Activated CD4-positive, alpha-beta T cell treated with anti-CD3 and anti-CD28 coated beads, Interleukin-2, amount 10 ng/mL, durations not matched to agents 24 days and 14 days (primary cell): ENCODE data around the gene EWSR1. TPM values are rescaled to one million over a fixed set of nuclear protein-coding genes. Genes with fewer than 3 reads are reported as not detected.

Source experiments
- DNase-seq: peaks from one replicate; pipeline ENCODE4 v3.0.0; 2022
- H3K27ac Mint-ChIP-seq: one replicate; pipeline ENCODE4 v1.8.0; 2022; ENCODE audit warnings: mild to moderate bottlenecking, mixed read lengths
- H3K27me3 Mint-ChIP-seq: one replicate; pipeline ENCODE4 v1.8.0; 2022; ENCODE audit warnings: mixed read lengths
- H3K36me3 Mint-ChIP-seq: one replicate; pipeline ENCODE4 v1.8.0; 2022; ENCODE audit warnings: low read depth, mild to moderate bottlenecking, mixed read lengths
- H3K4me1 Mint-ChIP-seq: one replicate; pipeline ENCODE4 v1.8.0; 2021; ENCODE audit warnings: mixed read lengths
- H3K4me3 Mint-ChIP-seq: one replicate; pipeline ENCODE4 v1.8.0; 2022; ENCODE audit warnings: mild to moderate bottlenecking, moderate library complexity, mixed read lengths
- H3K9me3 Mint-ChIP-seq: one replicate; pipeline ENCODE4 v1.8.0; 2021; ENCODE audit warnings: mixed read lengths
- intact Hi-C: fragments of 100-400 bp; cut with micrococcal nuclease; formaldehyde crosslinking; loops from one replicate; pipeline ENCODE4 v1.15.1; 2023
- total RNA-seq: library from RNA; stranded (reverse); gene quantifications from 2 replicates; pipeline ENCODE4 v1.2.3, GENCODE V29; 2022

Gene EWSR1
- total RNA-seq, 1 donor from 2014 or later, result 445 TPM

- no peaks in the 10 kb centered on the region for H3K9me3 Mint-ChIP-seq
- H3K36me3 Mint-ChIP-seq, result no peaks in the 10 kb centered on the region
- peak overlapping the region; percentile 72 for H3K27ac Mint-ChIP-seq
- no peak for DNase-seq
- intact Hi-C loops, result loop anchor here (5.0 kb wide), 1 partner anchor 1982 kb away; the partner anchor contains the start of gene PIK3IP1
- H3K4me1 Mint-ChIP-seq, result peaks cover 14% of the 10 kb centered on the region
- peaks cover 31% of the 10 kb centered on the region for H3K27me3 Mint-ChIP-seq
- H3K4me3 Mint-ChIP-seq, result no peak overlapping the region
Observed at GRCh38 chr22:29310065-29310862, 42.2 kb downstream of the EWSR1 start.

- Mint-ChIP-seq H3K9me3 (no peaks in the 10 kb centered on the region), H3K4me1 (peaks cover 14% of the 10 kb centered on the region), H3K4me3 (no peak overlapping the region), H3K27ac (peak overlapping the region; percentile 72), H3K27me3 (peaks cover 30% of the 10 kb centered on the region), H3K36me3 (no peaks in the 10 kb centered on the region)
- peak; percentile 89 for DNase-seq
- intact Hi-C loops, result loop anchor here (5.0 kb wide), 1 partner anchor 1981 kb away; the partner anchor contains the start of gene PIK3IP1
Observed at GRCh38 chr22:29310863-29311339, 42.8 kb downstream of the EWSR1 start.

DNA sequence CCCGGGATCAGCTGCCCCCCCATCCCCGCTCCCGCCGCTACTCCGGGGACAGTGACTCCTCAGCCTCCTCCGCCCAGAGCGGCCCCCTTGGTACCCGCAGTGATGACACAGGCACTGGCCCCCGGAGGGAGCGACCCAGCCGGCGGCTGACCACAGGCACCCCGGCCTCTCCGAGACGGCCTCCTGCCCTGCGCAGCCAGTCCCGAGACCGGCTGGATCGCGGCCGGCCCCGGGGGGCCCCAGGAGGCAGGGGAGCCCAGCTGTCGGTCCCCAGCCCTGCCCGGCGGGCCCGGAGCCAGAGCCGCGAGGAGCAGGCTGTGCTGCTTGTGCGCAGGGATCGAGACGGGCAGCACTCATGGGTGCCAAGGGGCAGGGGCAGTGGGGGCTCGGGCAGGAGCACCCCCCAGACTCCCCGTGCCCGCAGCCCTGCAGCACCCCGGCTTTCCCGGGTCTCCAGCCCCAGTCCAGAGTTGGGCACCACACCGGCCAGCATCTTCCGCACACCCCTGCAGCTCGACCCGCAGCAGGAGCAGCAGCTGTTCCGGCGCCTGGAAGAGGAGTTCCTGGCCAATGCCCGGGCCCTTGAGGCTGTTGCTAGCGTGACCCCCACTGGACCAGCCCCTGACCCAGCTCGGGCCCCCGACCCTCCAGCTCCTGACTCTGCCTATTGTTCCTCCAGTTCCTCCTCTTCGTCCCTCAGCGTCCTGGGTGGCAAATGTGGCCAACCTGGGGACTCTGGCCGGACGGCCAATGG lies 43.6 kb downstream of the EWSR1 start:
- Mint-ChIP-seq H3K9me3 (no peaks in the 10 kb centered on the region), H3K27ac (peak overlapping the region; percentile 72), H3K4me3 (no peak overlapping the region), H3K4me1 (peaks cover 14% of the 10 kb centered on the region), H3K27me3 (peaks cover 34% of the 10 kb centered on the region), H3K36me3 (no peaks in the 10 kb centered on the region)
- intact Hi-C loops, result loop anchor here (5.0 kb wide), 1 partner anchor 1981 kb away; the partner anchor contains the start of gene PIK3IP1
- no peak for DNase-seq

DNA sequence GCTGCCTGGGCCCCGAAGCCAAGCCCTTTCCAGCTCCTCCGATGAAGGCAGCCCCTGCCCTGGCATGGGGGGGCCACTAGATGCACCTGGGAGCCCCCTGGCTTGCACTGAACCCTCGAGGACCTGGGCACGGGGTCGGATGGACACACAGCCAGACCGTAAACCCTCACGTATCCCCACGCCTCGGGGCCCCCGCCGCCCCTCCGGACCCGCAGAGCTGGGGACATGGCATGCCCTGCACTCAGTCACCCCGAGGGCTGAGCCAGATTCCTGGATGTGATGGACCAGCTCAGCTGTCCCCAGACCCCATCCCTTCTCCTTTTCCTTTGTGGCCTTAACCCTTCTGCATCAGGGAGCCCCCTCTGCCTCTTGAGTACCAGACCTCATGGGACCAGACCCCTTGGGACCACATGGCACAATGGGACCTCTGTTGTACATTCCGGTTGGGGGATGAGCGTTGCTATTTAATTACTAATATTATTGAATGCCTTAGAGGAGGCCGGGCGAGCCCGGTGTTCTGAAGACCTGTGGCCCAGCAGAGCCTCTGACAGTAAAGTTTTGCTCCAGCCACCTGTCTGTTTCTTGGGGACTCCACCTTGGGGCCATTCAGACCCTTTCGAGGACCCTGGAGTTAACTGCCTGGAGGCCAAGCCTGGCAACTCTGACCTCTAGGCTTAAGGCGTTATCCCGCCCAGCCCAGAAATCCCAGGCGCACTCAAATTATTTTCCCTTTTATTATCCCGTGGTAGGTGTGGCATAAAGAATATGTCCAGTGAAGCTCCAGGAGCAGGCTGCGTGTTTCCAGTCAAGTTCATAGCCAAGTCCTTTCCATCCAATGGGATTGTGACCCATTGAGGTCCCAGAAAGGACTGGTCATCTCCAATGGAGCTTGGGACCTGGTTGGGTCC lies 44.4 kb downstream of the EWSR1 start:
- intact Hi-C loops, result loop anchor here (5.0 kb wide), 1 partner anchor 1980 kb away; the partner anchor contains the start of gene PIK3IP1

DNA sequence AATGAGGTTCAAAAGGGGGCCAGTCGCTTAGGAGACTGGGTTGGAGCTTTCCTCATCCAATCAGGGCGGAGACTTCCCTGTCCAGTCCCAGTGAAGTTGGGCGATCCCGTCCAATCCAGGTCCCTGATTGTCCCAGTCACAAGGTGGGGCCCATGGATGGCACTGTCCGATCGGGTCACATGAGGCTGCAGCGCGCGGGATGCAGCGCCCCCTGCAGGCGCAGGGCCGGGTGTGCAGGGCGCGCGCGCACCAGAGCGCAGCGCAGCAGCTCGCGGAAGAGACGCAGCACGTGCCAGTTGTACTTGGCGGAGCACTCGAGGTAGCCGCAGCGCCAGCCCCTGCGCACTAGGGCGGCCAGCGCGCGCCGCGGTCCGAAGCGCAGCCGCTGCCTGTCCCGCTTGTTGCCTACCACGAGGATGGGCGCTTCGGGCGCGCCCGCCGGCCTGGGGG lies 45.1 kb downstream of the EWSR1 start:
- intact Hi-C loops, result loop anchor here (5.0 kb wide), 1 partner anchor 1979 kb away; the partner anchor contains the start of gene PIK3IP1
- Mint-ChIP-seq H3K4me3 (no peak overlapping the region), H3K4me1 (peaks cover 14% of the 10 kb centered on the region)

More for the DNA sequence above, 44.4 kb downstream of the EWSR1 start:
- no peaks in the 10 kb centered on the region for H3K9me3 Mint-ChIP-seq
- H3K27me3 Mint-ChIP-seq, result peaks cover 42% of the 10 kb centered on the region
- peaks cover 14% of the 10 kb centered on the region for H3K4me1 Mint-ChIP-seq
- peak overlapping the region; percentile 72 for H3K27ac Mint-ChIP-seq
- no peaks in the 10 kb centered on the region for H3K36me3 Mint-ChIP-seq
- no peak overlapping the region for H3K4me3 Mint-ChIP-seq
- DNase-seq, result no peak

DNA sequence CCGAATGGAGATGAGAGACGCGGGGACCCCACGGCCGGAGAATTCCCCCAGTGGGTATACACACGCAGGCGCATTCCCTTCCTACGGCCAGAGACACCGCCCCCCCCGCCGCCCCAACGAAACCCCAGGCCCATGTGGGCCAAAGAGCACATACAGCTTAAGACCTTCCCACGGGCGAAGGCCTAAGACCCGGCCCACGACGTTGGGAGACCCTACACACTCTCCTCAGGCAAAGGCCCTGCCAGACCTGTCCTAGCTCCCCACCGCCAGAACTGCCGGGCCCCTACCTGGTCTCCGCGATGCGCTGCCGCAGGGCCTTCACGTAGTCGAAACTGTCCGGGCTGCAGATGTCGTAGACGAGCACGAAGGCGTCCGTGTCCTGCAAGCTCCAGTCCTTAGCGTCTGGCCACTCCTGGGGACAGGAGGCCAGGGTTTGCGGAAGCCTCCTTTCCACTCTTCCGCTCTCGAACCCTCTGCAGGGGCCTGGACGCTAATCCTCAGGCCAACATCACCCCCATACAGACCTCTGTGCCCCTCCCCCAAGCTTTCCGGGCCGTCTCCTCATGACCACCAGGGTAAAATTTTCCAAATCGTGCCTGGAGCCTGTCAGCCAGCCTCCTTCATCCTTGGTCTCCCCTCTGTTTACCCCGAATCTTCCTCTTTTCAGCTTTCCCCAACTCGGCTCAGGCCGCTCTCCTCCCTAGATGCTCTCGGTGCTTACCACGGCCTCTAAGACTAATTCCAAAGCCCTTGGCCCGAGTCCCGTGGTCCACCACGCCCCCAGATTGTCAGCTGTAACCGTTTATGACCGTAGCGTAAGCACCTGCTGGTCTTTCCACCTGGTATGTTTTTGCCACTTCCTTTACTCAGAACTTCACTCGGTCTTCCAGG lies 45.8 kb downstream of the EWSR1 start:
- Mint-ChIP-seq H3K4me1 (peaks cover 14% of the 10 kb centered on the region), H3K9me3 (no peaks in the 10 kb centered on the region), H3K27ac (no peak overlapping the region), H3K4me3 (peak overlapping the region; percentile 57), H3K27me3 (peaks cover 44% of the 10 kb centered on the region), H3K36me3 (no peaks in the 10 kb centered on the region)
- intact Hi-C loops, result loop anchor here (5.0 kb wide), 1 partner anchor 1978 kb away; the partner anchor contains the start of gene PIK3IP1
- DNase-seq, result no peak

More for the DNA sequence above, 45.1 kb downstream of the EWSR1 start:
- peaks cover 44% of the 10 kb centered on the region for H3K27me3 Mint-ChIP-seq
- DNase-seq, result peak; percentile 78
- H3K27ac Mint-ChIP-seq, result no peak overlapping the region
- no peaks in the 10 kb centered on the region for H3K9me3 Mint-ChIP-seq
- no peaks in the 10 kb centered on the region for H3K36me3 Mint-ChIP-seq

DNA sequence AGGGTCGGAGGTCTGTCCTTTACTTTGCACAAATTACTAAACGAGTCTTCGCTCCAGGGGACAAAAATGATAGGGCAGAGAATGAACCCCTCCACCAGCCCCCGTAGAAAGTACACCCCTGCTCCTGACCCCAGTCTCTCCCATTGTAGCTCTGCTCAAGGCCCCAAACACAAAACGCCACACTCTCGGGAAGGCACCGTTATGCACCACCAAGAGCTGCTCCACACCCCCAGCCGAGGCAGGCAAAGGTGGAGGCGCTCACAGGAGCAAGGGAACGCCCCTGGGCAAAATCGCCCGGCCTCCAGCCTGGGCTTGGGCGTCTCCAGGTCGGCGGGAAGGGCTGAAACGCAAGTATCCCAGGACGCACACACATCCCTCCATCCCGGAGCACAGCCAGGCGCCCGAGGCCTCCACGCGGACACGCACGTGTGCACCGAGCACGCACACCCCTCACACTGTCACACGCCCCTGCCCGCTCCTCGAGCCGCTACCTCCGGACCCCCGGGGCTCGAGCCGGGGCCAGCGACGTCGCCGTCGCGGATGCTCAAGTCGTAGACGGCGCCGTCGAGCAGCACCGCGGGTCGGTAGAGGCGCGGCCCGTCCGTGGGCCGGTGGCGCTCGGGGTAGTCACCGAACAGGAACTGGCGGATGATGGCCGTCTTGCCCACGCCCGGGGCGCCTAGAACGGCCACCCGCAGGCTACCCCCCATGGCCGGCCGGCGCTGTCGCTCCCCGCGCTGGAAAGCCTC lies 46.6 kb downstream of the EWSR1 start:
- H3K36me3 Mint-ChIP-seq, result no peaks in the 10 kb centered on the region
- peaks cover 44% of the 10 kb centered on the region for H3K27me3 Mint-ChIP-seq
- H3K9me3 Mint-ChIP-seq, result no peaks in the 10 kb centered on the region
- intact Hi-C loops, result loop anchor here (5.0 kb wide), 1 partner anchor 1978 kb away; the partner anchor contains the start of gene PIK3IP1
- peak overlapping the region; percentile 57 for H3K4me3 Mint-ChIP-seq
- peaks cover 14% of the 10 kb centered on the region for H3K4me1 Mint-ChIP-seq
- no peak overlapping the region for H3K27ac Mint-ChIP-seq
- no peak for DNase-seq

GRCh38 chr22:29315286-29316140 lies 47.4 kb downstream of the EWSR1 start, which contains the start of gene RASL10A:
RASL10A (minus strand) TSS chr22:29315697; CDS start chr22:29315246, 451 bp downstream.
- H3K27ac Mint-ChIP-seq, result no peak within 1 kb of the TSS
- no peaks in the 10 kb centered on the region for H3K36me3 Mint-ChIP-seq
- peak; percentile 63 for DNase-seq
- no peaks in the 10 kb centered on the region for H3K9me3 Mint-ChIP-seq
- peaks cover 14% of the 10 kb centered on the region for H3K4me1 Mint-ChIP-seq
- peak within 1 kb of the TSS; percentile 57 for H3K4me3 Mint-ChIP-seq
- intact Hi-C loops, result no loop called here
- H3K27me3 Mint-ChIP-seq, result peaks cover 44% of the 10 kb centered on the region

DNA sequence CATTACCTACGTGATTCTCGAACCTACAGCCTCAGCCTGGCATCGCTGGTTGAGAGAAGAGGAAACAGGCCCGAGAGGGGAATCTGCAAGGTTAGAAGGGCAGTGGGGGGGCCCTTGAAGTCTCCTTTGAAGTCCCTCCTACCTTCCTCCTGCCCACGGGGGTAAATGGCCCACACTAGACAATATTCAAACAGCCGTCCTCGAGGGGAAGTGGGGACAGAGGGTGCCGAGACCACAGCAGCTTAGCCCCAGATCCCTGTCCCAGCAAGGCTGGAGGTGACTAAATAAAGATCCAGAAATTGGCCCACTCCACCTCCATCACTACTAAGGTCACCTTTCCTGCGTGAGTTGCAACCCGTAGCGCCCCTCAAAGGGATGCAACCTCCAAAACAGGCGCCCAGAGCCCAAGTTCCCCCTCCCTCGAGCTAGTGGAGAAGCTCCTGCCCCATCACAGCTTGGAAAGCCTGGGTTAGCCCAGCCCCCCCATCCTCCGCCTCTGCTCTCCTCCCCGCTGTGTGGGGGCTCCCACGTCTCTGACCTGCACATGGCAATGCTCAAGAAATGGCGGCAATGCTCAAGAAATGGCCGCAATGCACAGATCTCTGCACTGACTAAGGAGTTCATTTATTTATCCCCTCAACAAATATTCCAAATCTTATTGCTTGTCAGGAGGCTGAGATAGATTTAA lies 48.2 kb downstream of the EWSR1 start:
- intact Hi-C loops, result no loop called here
- Mint-ChIP-seq H3K27ac (no peak overlapping the region), H3K4me3 (peak overlapping the region; percentile 29), H3K4me1 (peaks cover 12% of the 10 kb centered on the region), H3K9me3 (no peaks in the 10 kb centered on the region), H3K27me3 (peaks cover 44% of the 10 kb centered on the region), H3K36me3 (no peaks in the 10 kb centered on the region)
- no peak for DNase-seq

GRCh38 chr22:29317827-29318454 lies 49.9 kb downstream of the EWSR1 start:
- Mint-ChIP-seq H3K9me3 (no peaks in the 10 kb centered on the region), H3K27ac (no peak overlapping the region), H3K4me1 (peaks cover 12% of the 10 kb centered on the region), H3K27me3 (peaks cover 37% of the 10 kb centered on the region), H3K36me3 (no peaks in the 10 kb centered on the region), H3K4me3 (no peak overlapping the region)
- no peak for DNase-seq
- intact Hi-C loops, result no loop called here
